GM19395 (cell line): ENCODE data around the gene OR51B2.
"Not testable (repeated sequence)": the region's sequence is repeated elsewhere in the genome, so short reads cannot be mapped to it uniquely, and the experiment has no call there.

Experiments
- ATAC-seq: cut with Tn5 transposase; IDR thresholded peaks from one replicate; pipeline ENCODE4 v1.9.1; 2021; ENCODE audit warnings: mild to moderate bottlenecking, moderate library complexity; ENCODE audit not compliant: unreplicated experiment

OR51B2 gene

DNA sequence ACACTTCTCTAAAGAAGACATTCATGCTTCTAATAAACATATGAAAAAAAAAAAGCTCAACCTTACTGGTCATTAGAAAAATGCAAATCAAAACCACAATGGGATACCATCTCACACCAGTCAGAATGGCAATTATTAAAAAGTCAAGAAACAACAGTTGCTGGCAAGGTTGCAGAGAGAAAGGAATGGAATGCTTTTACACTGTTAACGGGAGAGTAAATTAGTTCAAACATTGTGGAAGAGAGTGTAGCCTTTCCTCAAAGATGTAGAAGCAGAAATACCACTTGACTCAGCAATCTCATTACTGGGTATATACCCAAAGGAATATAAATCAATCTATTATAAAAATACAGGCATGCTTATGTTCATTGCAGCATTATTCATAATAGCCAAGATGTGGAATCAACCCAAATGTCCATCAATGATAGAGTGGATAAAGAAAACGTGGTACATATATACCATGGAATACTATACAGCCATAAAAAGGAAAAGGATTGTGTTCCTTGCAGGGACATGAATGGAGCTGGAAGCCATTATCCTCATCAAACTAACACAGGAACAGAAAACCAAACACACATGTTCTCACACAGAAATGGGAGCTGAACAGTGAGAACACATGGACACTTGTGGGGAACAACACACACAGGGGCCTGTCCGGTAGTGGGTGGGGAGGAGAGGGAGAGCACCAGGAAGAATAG is 10.6 kb downstream of the OR51B2 start:
- ATAC-seq, result not testable (repeated sequence)

DNA sequence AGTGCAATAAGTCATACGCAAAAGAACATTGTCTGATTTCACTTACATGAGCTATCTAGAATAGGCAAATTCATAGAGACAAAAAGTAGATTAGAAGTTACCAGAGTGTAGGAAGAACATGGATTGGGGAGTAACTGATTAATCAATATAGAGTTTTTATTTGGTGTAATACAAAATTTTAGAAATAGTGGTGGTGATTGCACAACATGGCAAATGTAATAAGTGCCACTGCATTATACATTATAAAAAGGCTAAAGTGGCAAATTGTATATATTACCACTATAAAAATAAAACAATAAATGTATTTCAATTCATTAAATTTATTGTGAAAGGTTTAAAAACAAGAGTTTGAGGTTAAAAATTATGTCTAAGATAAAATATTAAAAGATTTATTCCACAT is 13.7 kb downstream of the OR51B2 start:
- no peak for ATAC-seq

DNA sequence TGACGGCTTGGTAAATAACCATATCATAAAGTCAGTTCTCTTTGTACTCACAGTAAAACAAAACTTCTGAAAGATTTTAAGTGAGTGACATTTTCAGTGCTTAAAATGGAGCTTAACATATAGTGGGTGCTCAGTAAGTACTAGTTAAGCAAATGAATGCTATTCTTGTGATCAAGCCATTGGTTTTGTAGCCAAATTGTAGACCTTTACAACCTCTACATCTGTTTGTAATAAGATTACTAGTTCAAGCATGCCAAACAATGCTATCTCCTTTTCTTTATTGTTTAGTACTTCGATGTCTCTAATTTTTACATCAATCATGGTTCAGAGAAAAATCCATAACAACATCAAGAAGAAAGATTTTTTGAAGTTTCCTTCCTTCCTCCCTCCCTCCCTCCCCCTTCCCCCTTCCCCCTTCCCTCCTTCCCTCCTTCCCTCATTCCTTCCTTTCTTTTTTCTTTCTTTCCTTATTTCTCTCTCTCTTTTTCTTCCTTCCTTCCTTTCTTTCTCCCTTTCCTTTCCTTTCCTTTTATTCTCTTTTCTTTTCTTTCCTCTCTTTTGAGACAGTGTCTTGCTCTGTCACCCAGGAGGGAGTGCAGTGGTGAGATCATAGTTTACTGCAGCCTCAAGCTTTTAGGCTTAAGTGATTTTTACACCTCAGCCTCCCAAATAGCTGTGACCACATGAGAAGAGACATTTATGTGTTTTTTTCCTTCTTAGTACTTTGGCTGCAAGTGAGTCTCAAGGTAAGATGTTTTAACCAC is 16.7 kb downstream of the OR51B2 start:
- ATAC-seq, result no peak

DNA sequence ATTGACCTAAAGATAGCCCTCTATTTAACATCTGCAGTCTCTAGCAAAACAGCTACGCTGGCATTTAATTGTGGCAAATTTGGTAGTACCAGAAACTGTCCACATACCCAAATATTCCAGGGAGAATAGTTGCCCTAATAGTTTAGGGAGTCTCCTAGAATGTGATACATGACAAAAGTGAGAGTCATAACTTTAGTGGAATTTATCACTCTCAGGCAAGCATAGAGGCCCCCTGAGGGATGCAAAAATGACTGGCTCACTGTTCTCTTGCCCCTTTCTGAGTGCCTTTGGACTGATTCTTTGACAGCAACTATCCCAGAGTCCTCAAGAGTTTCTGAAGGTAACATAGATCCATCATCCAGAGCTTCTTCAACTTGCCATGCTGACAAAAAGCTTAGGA is 20.1 kb downstream of the OR51B2 start:
- no peak for ATAC-seq

DNA sequence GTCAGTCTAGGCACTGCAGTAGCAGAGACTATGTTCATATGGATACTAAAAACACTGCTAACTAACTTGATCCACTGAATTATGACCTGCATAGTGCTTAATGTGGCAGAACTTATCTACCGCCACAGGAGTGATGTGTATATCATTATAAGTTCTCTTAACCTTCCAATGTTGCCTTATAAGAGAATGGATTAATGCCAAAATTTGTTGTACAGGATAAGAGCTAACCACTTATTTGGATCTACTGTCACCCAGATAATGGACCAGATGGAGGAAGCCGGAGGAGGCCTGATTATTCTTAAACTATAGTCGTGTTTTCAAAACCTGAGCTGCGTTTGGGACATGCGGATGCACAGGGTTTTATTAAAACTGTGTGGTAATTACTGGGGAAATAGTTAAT is 20.5 kb downstream of the OR51B2 start:
- ATAC-seq, result no peak

DNA sequence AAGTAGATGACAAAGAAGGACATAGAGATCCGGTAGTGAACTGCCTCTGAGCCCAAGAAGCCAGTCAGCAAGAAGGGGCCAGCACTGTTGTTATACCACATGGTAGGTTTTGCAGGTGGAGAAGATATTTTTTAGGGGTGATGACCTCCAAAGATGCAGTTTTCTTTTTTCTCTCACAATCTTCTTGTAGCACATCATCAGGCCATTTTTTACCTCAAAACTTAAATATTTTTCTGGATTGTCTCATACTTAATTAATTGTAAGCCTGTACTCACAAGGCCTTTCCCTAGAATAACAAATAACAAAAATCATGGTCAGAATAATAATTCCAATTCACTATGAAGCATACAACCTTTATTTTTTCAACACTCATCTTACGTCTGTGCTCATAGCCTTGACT is 22.3 kb downstream of the OR51B2 start, which contains the start of gene OR51B4:
Gene OR51B4, minus strand, starts transcription at position 101 of the 400 bp plus-strand sequence. Its CDS starts 0 bp downstream, at position 101.
- ATAC-seq, result no peak

DNA sequence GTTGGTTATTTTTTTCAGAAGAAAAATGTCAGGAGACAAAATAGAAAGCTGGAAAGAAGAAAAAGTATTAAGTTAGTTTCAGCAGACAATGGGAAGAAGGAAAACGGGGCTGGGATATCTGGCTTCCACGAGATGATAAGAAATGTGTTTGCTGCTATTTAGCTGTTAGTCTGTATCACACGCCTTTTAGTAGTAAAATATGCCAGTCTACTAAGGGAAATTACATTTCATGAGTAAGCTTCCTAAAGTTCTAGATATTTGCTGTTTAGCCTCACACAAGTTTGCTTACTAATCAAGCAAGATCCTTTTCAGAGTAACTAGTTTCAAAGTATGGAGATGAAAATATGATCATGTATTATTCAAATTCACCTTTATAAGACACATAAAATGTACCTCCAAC is 23.8 kb downstream of the OR51B2 start:
- ATAC-seq, result no peak

DNA sequence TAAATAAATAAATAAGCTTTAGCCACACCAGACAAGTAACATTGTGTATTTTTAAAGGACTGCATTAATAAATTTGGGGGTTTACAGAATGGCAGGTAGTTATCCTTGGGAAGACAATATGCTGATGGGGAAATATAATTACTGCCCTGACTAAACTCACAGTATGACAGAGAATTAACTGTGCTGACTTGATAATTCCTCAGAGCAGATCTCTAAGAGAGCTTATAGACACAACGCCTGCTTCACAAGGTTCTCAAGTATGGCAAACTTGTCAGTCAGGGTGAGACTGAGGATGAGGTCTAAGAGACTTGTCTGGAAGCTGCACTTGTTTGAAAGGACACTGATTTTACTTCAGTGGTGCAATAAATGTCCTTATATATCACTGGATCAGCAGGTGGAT is 25.6 kb downstream of the OR51B2 start:
- no peak for ATAC-seq

DNA sequence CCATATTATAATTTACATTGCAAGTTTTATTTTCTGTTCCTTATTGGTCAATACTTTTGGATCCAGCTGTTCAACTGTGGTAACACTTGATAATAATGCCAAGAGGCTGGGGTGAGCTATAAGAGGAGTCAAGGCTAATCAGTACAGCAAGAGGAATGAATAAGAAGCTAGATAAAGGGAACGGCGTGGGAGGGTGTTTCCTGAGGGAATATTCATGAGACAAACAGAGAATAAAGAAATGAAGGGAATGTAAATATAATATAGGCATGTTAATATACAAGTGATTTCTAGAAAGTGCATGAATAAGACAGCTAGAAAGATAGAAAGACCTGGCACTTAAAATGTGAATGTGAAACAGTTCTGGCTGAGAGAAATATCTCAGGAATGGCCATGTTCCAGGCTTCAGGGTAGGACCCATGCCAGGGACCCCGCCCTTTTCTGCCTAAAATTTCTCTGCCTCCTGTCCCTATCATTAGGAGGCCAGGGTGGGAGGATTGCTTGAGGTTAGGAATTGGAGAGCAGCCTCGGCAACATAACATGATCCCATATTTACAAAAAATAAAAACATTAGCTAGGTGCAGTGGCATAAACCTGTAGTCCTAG is 26.3 kb downstream of the OR51B2 start:
- no peak for ATAC-seq

DNA sequence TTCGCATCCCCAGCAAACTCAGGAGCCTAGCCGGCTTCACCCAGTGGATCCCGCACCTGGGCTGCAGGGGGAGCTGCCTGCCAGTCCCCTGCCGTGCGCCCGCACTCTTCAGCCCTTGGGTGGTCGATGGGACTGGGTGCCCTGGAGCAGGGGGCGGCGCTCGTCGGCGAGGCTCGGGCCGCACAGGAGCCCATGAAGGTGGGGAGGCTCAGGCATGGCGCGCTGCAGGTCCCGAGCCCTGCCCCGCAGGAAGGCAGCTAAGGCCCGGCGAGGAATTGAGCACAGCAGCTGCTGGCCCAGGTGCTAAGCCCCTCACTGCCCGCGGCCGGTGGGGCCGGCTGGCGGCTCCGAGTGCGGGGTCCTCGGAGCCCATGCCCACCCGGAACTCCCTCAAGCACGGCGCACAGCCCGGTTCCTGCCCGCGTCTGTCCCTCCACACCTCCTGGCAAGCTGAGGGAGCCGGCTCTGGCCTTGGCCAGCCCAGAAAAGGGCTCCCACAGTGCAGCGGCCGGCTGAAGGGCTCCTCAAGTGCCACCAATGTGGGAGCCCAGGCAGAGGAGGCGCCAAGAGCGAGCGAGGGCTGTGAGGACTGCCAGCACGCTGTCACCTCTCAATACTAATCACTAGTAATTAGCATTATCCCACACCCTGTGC is 29.6 kb downstream of the OR51B2 start:
- ATAC-seq, result not testable (repeated sequence)

DNA sequence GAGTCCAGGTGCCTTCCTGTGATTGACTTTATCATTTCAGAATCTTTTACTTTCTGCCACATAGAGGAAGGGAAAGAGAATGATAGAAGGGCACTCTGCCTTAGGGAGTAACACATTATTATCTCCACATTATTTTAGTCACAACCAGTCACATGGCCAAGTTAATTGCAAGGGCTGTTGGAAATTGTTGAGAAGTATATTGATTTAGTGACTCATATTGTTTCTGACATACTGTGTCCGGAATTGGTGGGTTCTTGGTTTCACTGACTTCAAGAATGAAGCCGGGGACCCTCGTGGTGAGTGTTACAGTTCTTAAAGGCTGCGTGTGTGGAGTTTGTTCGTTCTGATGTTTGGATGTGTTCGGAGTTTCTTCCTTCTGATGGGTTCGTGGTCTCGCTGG is 31.1 kb downstream of the OR51B2 start:
- ATAC-seq, result no peak

DNA sequence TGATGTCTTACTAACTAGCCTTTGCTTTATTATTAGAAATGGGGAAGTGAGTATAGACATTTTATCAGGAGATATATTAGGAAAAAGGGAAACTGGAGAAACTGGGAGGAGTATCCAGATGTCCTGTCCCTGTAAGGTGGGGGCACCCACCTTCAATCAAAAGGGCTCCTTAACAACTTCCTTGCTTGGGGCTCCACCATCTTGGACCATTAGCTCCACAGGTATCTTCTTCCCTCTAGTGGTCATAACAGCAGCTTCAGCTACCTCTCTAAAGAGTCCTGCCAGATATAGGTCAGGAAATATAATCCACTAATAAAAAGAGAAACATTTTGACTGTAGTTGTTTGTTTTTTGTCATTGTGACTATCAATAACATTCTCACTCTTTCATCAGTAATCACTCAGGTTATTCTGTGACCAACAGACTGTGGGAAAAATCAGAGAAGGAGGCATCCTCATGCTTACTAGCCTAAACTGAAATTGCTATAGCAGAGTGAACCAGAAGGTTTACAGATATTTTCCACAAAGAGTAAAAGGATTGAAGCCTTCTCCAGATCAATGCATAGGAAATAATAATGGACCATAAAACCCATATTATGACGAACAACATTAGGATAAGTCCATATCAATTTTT is 32.8 kb downstream of the OR51B2 start:
- ATAC-seq, result peak; percentile 96

DNA sequence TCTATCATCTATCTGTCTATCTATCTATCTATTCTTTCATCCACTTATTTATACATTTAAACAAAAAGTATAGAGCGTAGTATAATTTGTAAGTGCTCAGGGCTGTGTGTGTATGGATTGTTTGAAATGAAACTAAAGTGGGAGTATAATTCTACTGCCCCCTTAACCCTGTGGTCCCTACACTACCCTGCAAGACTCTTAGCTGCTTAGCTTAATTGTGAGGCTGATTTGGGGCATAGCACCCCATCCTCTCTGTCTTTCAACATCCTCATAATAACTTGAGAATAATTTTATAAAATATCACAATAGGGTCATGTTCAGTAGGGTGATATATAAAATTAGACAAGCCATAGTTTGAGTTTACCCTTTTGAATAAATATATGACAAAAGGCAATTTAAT is 34.0 kb downstream of the OR51B2 start:
- no peak for ATAC-seq

DNA sequence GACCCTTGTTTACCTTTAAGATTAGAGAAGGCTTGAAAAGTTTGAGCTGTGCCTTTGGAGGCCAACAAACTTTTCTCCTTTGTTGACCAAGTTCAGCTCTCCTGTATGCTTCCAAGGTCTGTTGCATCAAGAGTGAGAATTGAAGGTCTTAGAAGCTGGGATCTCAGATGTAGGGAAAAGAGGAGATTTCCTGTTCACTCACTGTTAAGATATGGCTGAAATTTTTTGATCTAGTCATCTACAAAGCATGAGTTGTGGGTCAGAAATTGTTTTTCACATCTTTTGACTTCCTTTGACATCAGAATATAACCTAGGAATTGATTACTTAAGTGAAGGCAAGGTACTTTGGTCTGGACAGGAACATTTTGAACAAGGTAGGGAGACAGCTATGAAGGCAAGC is 34.4 kb downstream of the OR51B2 start:
- ATAC-seq, result no peak

DNA sequence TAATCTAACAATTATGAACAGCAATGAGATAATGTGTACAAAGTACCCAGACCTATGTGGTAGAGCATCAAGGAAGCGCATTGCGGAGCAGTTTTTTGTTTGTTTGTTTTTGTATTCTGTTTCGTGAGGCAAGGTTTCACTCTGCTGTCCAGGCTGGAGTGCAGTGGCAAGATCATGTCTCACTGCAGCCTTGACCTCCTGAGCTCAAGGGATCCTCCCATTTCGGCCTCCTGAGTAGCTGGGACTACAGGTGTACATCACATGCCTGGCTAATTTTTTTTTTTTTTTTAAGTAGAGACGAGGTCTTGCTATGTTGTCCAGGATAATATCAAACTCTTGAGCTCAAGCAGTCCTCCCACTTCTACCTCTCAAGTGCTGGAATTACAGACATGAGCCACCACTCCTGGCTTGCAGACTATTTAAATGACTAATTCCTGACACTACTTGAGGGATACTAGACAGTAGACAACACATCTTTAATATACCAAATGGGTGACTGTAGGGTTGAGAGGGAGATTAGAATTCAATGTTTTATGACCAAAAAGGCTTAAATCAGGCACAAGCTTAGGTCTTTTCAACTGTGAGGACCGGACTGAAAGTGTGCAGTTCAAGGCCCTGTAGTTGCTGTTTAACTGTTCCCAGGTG is 35.1 kb downstream of the OR51B2 start:
- ATAC-seq, result no peak

DNA sequence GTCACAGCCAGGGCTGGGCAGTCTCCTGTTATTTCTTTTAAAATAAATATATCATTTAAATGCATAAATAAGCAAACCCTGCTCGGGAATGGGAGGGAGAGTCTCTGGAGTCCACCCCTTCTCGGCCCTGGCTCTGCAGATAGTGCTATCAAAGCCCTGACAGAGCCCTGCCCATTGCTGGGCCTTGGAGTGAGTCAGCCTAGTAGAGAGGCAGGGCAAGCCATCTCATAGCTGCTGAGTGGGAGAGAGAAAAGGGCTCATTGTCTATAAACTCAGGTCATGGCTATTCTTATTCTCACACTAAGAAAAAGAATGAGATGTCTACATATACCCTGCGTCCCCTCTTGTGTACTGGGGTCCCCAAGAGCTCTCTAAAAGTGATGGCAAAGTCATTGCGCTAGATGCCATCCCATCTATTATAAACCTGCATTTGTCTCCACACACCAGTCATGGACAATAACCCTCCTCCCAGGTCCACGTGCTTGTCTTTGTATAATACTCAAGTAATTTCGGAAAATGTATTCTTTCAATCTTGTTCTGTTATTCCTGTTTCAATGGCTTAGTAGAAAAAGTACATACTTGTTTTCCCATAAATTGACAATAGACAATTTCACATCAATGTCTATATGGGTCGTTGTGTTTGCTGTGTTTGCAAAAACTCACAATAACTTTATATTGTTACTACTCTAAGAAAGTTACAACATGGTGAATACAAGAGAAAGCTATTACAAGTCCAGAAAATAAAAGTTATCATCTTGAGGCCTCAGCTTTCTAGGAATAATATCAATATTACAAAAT is 35.8 kb downstream of the OR51B2 start:
- no peak for ATAC-seq

DNA sequence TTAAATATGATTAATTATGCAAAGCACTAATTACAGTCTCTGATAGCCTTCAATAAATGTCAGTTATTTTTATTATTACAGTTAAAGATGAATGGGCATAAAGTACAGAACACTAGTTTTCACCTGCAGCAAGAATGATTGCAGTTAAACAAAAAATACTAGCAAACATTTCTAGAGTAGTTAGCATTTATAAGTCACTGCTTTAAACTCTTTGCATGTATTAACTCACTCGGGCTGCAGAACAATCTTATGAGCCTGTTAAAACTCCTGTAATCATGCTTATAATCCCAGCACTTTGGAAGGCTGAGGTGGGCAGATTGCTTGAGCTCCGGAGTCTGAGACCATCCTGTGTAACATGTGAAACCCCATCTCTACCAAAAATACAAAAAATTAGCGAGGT is 37.2 kb downstream of the OR51B2 start:
- no peak for ATAC-seq

DNA sequence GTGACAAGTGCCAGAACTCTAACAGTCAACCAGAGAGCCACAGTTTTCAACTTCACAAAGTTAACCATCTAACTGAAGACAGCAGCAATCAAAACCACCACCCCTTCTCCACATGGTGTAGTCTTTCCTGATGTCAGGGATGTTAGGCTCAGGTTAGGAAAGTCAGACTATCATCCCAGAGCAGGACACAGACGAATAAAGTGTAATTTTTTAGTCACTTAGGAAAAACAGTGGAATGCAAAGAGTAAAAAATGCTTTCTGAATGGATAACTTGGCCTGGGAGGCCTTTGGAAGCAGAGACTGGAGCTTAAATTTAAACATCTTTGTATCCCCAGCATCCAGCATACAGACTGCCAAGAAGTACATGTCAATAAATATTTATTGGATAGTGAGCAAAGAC is 37.7 kb downstream of the OR51B2 start:
- no peak for ATAC-seq

DNA sequence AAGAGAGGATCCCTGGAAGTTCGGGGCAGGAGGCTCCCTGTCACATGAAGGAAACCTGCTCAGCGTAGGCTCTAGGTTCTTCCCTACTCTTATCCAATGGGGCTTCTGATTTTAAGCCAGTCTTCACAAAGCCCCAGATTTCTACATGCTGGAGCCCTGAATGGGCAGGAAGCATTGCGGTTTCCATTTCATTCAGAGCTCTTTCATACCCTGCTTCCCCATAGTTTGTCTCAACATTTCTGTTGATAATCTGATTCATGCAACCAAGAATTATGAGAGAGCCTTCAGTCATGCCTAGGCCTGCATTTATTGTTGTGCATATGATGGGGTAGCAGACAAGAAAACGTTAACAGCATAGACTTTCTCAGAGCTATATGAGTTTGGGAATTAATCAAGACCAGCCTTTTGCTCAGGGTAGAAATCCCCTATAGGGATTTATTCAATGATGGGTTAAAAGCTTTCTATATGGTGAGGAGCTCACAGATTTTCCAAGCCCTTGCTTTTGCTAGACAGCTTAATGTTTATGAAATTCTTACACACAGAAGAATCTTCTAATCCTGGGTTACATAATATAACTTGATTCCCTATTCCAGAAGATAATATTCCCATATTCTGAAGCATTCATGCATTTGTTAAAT is 38.3 kb downstream of the OR51B2 start:
- no peak for ATAC-seq
